NT2/D1 (cell line): ENCODE measurements around the gene CEP85L.

Experiments used
- SUZ12 ChIP-seq: IDR thresholded peaks from 2 replicates; pipeline ENCODE4 v1.6.1; 2011; ENCODE audit not compliant: insufficient read length, insufficient read depth; ENCODE audit errors: extremely low read depth
- YY1 ChIP-seq: IDR thresholded peaks from 2 replicates; pipeline ENCODE4 v1.6.1; 2011; ENCODE audit not compliant: insufficient read length, insufficient read depth
- ZNF274 ChIP-seq: IDR thresholded peaks from 2 replicates; pipeline ENCODE4 v1.6.1; 2011; ENCODE audit warnings: mild to moderate bottlenecking, low read depth, low read length

GRCh38 chr6:118594877-118595276 is 56.5 kb downstream of the CEP85L start:
- TF ChIP-seq YY1, result no peak
- TF ChIP-seq ZNF274, result no peak
- no peak for TF ChIP-seq SUZ12
